CD4-positive, alpha-beta T cell (primary cell): ENCODE results near the gene SLF1. TPM values are rescaled to one million over a fixed set of nuclear protein-coding genes. Genes with fewer than 3 reads are reported as not detected.

Experiments
- ATAC-seq: fragments of 200-7000 bp; cut with Tn5 transposase; one replicate; pipeline ENCODE4 v1.10.0; 2022; ENCODE audit warnings: mild to moderate bottlenecking; ENCODE audit not compliant: poor library complexity
- CTCF ChIA-PET: fragments of 350-600 bp; sonication (Branson Sonifier 250); formaldehyde crosslinking; loops from one replicate; lab custom pipeline; 2021; ENCODE audit warnings: antibody characterized with exemption, inconsistent platforms; lab: Charles Lee
- POLR2A ChIA-PET: fragments of 350-600 bp; sonication (Branson Sonifier 250); formaldehyde crosslinking; loops from one replicate; lab custom pipeline; 2021; ENCODE audit warnings: antibody characterized with exemption, inconsistent platforms; lab: Charles Lee
- DNase-seq, 14 experiments: peaks; one replicate each; pipeline ENCODE4 v3.0.0-alpha.2; 2013 to 2020; ENCODE audit warnings: mixed read lengths in 2 of 14
- H3K27ac ChIP-seq, 2 donors: one replicate each; pipeline versions ENCODE4 v1.5.1 to v1.7.0; 2013; ENCODE audit warnings: low read length in 2 of 2, low read depth in 1 of 2, mild to moderate bottlenecking in 1 of 2
- H3K27me3 ChIP-seq, 2 experiments: 1 replicate in 1 of 2; 2 replicates in 1 of 2; pipeline versions ENCODE4 v1.6.1 to v1.7.0; 2013; ENCODE audit warnings: low read length in 2 of 2, control low read depth in 1 of 2, mild to moderate bottlenecking in 1 of 2, moderate library complexity in 1 of 2; ENCODE audit not compliant: insufficient read depth in 2 of 2, control insufficient read depth in 1 of 2
- H3K36me3 ChIP-seq: one replicate; pipeline ENCODE4 v1.6.1; 2013; ENCODE audit warnings: low read length, control low read depth; ENCODE audit not compliant: insufficient read depth
- H3K4me1 ChIP-seq: one replicate; pipeline ENCODE4 v1.6.1; 2013; ENCODE audit warnings: low read length, control low read depth; ENCODE audit not compliant: insufficient read depth
- H3K4me3 ChIP-seq: one replicate; pipeline ENCODE4 v1.5.1; 2013; ENCODE audit warnings: mild to moderate bottlenecking, low read length, moderate library complexity
- H3K9me3 ChIP-seq, 2 experiments: 1 replicate in 1 of 2; 2 replicates in 1 of 2; pipeline versions ENCODE4 v1.6.1 to v1.7.0; 2013; ENCODE audit warnings: low read length in 2 of 2, mild to moderate bottlenecking in 2 of 2, control low read depth in 1 of 2, moderate library complexity in 1 of 2; ENCODE audit not compliant: control insufficient read depth in 1 of 2, insufficient read depth in 1 of 2
- H3K27ac Mint-ChIP-seq: one replicate; pipeline ENCODE4 v1.8.0; 2020; ENCODE audit warnings: mixed read lengths
- H3K27me3 Mint-ChIP-seq: one replicate; pipeline ENCODE4 v1.8.0; 2021; ENCODE audit warnings: mixed read lengths
- H3K36me3 Mint-ChIP-seq: one replicate; pipeline ENCODE4 v1.8.0; 2021; ENCODE audit warnings: low read depth, mixed read lengths
- H3K4me1 Mint-ChIP-seq: one replicate; pipeline ENCODE4 v1.8.0; 2021; ENCODE audit warnings: low read depth, mixed read lengths
- H3K4me3 Mint-ChIP-seq: one replicate; pipeline ENCODE4 v1.8.0; 2020; ENCODE audit warnings: mild to moderate bottlenecking, mixed read lengths
- H3K9me3 Mint-ChIP-seq: one replicate; pipeline ENCODE4 v1.8.0; 2020; ENCODE audit warnings: mixed read lengths
- CTCF ChIP-seq: fragments of 200-600 bp; IDR thresholded peaks from one replicate; pipeline ENCODE4 v1.8.0; 2022; ENCODE audit warnings: antibody characterized with exemption, mild to moderate bottlenecking
- intact Hi-C, 2 experiments: fragments of 100-400 bp; cut with DNase I in 1 of 2; cut with micrococcal nuclease in 1 of 2; formaldehyde crosslinking; loops; one replicate each; pipeline versions ENCODE4 v1.15.1 to v1.9.0; 2023 to 2025; cut with DNase I, micrococcal nuclease
- total RNA-seq, 174 experiments: library from RNA in 2 of 174; stranded (reverse) in 2 of 174; gene quantifications; one replicate each; pipeline ENCODE4 v1.2.3 and lab custom pipeline; 2021 to 2026

The SLF1 gene
- total RNA-seq, 2 experiments from 2014 or later, result 7.7 to 7.9 TPM

- Mint-ChIP-seq H3K27me3 (no peaks in the 10 kb centered on the region), H3K9me3 (no peaks in the 10 kb centered on the region), H3K4me3 (no peak overlapping the region), H3K4me1 (no peaks in the 10 kb centered on the region), H3K36me3 (peaks cover 19% of the 10 kb centered on the region), H3K27ac (no peak overlapping the region)
- ATAC-seq (no peak), DNase-seq (no peak)
- CTCF ChIA-PET, result no interaction called here
- Histone ChIP-seq H3K4me1 (no peaks in the 10 kb centered on the region), H3K36me3 (peaks cover under 1% of the 10 kb centered on the region), H3K9me3 (no peaks in the 10 kb centered on the region), H3K4me3 (no peak overlapping the region), H3K27me3 (no peaks in the 10 kb centered on the region), H3K27ac (no peak overlapping the region)
- intact Hi-C loops, result no loop called here
- POLR2A ChIA-PET, result no interaction called here
- TF ChIP-seq CTCF, result no peak
These were observed 97.3 kb downstream of the SLF1 start for GRCh38 chr5:94715768-94716167.

DNA sequence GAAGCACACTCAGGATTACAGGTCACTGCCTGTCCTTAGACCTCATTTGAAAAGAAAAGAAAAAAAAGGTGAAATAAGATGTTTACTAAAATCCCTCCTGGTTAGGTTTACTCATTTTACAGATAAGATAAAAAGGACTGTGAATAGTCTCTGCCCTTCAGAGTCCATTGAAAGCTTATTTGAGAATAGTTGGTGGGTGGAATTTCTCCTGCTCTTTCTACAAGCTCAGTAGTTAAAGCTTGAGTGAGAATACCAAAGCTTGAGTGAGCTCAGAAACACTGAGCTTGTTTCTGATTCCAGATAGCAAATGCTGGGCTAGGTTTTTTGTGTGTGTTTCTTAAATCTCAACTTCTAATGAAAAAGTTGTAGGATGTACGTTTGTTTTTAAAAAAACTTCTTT lies 106.7 kb downstream of the SLF1 start:
- H3K4me1 ChIP-seq, result no peaks in the 10 kb centered on the region
- ChIA-PET CTCF (interaction anchor here (2.6 kb wide), 1 partner anchor 12 kb away, joined by 8 read pairs; no protein-coding TSS in a partner anchor), POLR2A (no interaction called here)
- Mint-ChIP-seq H3K4me1 (no peaks in the 10 kb centered on the region), H3K27ac (no peak overlapping the region), H3K27me3 (no peaks in the 10 kb centered on the region), H3K9me3 (no peaks in the 10 kb centered on the region), H3K4me3 (no peak overlapping the region), H3K36me3 (no peaks in the 10 kb centered on the region)
- intact Hi-C loops, result no loop called here
- H3K36me3 ChIP-seq, result no peaks in the 10 kb centered on the region
- no peak for TF ChIP-seq CTCF
- H3K27me3 ChIP-seq, result no peaks in the 10 kb centered on the region
- DNase-seq, result no peak
- no peak overlapping the region for H3K27ac ChIP-seq
- no peak overlapping the region for H3K4me3 ChIP-seq
- H3K9me3 ChIP-seq, result no peaks in the 10 kb centered on the region
- no peak for ATAC-seq

DNA sequence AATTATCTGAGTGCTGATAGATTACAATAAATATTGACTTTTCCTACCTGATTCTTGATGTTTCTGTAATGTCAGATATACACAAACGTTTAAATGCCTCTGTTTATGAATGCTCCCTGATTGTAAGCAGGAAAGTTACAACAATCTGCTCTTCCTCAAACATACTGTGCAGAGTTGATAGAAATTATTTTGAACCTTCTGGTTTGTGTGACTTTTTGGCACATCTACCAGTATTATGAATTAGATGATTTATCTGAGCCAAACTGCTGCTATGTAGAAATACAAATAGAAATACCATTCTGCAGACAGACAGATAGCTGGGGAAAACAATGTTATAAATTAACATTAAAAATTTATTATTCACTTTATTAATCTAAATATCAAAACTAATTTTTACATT lies 113.0 kb downstream of the SLF1 start:
- Mint-ChIP-seq H3K36me3 (no peaks in the 10 kb centered on the region), H3K27me3 (no peaks in the 10 kb centered on the region), H3K27ac (no peak overlapping the region), H3K9me3 (no peaks in the 10 kb centered on the region), H3K4me3 (no peak overlapping the region), H3K4me1 (no peaks in the 10 kb centered on the region)
- ChIA-PET POLR2A (no interaction called here), CTCF (no interaction called here)
- Histone ChIP-seq H3K4me1 (no peaks in the 10 kb centered on the region), H3K27ac (no peak overlapping the region), H3K9me3 (no peaks in the 10 kb centered on the region), H3K27me3 (no peaks in the 10 kb centered on the region), H3K4me3 (no peak overlapping the region), H3K36me3 (no peaks in the 10 kb centered on the region)
- DNase-seq (no peak), ATAC-seq (no peak)
- intact Hi-C loops, result no loop called here
- TF ChIP-seq CTCF, result no peak
